ENCODE data around the gene MGAT4C. TPM values are rescaled to one million over a fixed set of nuclear protein-coding genes. Genes with fewer than 3 reads are reported as not detected.
"Not testable (repeated sequence)": the region's sequence is repeated elsewhere in the genome, so short reads cannot be mapped to it uniquely, and the experiment has no call there.

MGAT4C gene
- total RNA-seq, 1 experiment from 2014 or later: 10.3 TPM

GRCh38 chr12:86097161-86097560, 159.0 kb downstream of the MGAT4C start:
- H3K4me3 ChIP-seq (ENCODE audit: low read depth, low read length, poor library complexity, severe bottlenecking): no peak overlapping the region
- no peaks in the 10 kb centered on the region for H3K27me3 ChIP-seq (replicated peaks; ENCODE audit: insufficient read depth, low read depth, low read length, poor library complexity)
- no peaks in the 10 kb centered on the region for H3K9me3 ChIP-seq (ENCODE audit: low read depth, low read length, poor library complexity, severe bottlenecking)
- intact Hi-C loops (cut with micrococcal nuclease; ENCODE audit: unreplicated experiment): loop anchor here (10.0 kb wide), 1 partner anchor 148 kb away; no protein-coding TSS in a partner anchor
- TF ChIP-seq EZH2 (IDR thresholded peaks at IDR 0.05; ENCODE audit: borderline replicate concordance, low read depth, low read length, poor library complexity, severe bottlenecking): no peak
- TF ChIP-seq CTCF (conservative IDR thresholded peaks at IDR 0.05; ENCODE audit: low read depth, low read length): no peak
- H3K27ac ChIP-seq (ENCODE audit: low read depth, low read length, poor library complexity, severe bottlenecking): no peak overlapping the region
- H3K4me1 ChIP-seq (ENCODE audit: insufficient read depth, low read length, poor library complexity, severe bottlenecking): peaks cover 22% of the 10 kb centered on the region
- H3K36me3 ChIP-seq (ENCODE audit: insufficient read depth, low read length, poor library complexity, severe bottlenecking): no peaks in the 10 kb centered on the region
- POLR2A ChIA-PET (ENCODE audit: low non-redundant PET): no interaction called here
- CTCF ChIA-PET: no interaction called here
- BruUV-seq (replicated peaks): no TSS peak
- no peak for DNase-seq (ENCODE audit: low spot score)

- no peak overlapping the region for H3K4me3 ChIP-seq (ENCODE audit: low read depth, low read length, poor library complexity, severe bottlenecking)
- no peaks in the 10 kb centered on the region for H3K9me3 ChIP-seq (ENCODE audit: low read depth, low read length, poor library complexity, severe bottlenecking)
- POLR2A ChIA-PET (ENCODE audit: low non-redundant PET): no interaction called here
- no TSS peak for BruUV-seq (replicated peaks)
- no peaks in the 10 kb centered on the region for H3K27me3 ChIP-seq (replicated peaks; ENCODE audit: insufficient read depth, low read depth, low read length, poor library complexity)
- DNase-seq (ENCODE audit: low spot score): peak; percentile 54
- no peaks in the 10 kb centered on the region for H3K36me3 ChIP-seq (ENCODE audit: insufficient read depth, low read length, poor library complexity, severe bottlenecking)
- intact Hi-C loops (cut with micrococcal nuclease; ENCODE audit: unreplicated experiment): loop anchor here (10.0 kb wide), 1 partner anchor 153 kb away; no protein-coding TSS in a partner anchor
- TF ChIP-seq EZH2 (IDR thresholded peaks at IDR 0.05; ENCODE audit: borderline replicate concordance, low read depth, low read length, poor library complexity, severe bottlenecking): no peak
- TF ChIP-seq CTCF (conservative IDR thresholded peaks at IDR 0.05; ENCODE audit: low read depth, low read length): no peak
- H3K27ac ChIP-seq (ENCODE audit: low read depth, low read length, poor library complexity, severe bottlenecking): peak overlapping the region; percentile 8
- CTCF ChIA-PET: no interaction called here
- peaks cover 34% of the 10 kb centered on the region for H3K4me1 ChIP-seq (ENCODE audit: insufficient read depth, low read length, poor library complexity, severe bottlenecking)
Measured at GRCh38 chr12:86091681-86092080, 164.5 kb downstream of the MGAT4C start.

GRCh38 chr12:86081843-86082242, 174.3 kb downstream of the MGAT4C start:
- peaks cover 33% of the 10 kb centered on the region for H3K4me1 ChIP-seq (ENCODE audit: insufficient read depth, low read length, poor library complexity, severe bottlenecking)
- H3K4me3 ChIP-seq (ENCODE audit: low read depth, low read length, poor library complexity, severe bottlenecking): no peak overlapping the region
- no peaks in the 10 kb centered on the region for H3K9me3 ChIP-seq (ENCODE audit: low read depth, low read length, poor library complexity, severe bottlenecking)
- TF ChIP-seq CTCF (conservative IDR thresholded peaks at IDR 0.05; ENCODE audit: low read depth, low read length) (no peak), EZH2 (IDR thresholded peaks at IDR 0.05; ENCODE audit: borderline replicate concordance, low read depth, low read length, poor library complexity, severe bottlenecking) (no peak)
- no peaks in the 10 kb centered on the region for H3K27me3 ChIP-seq (replicated peaks; ENCODE audit: insufficient read depth, low read depth, low read length, poor library complexity)
- peak overlapping the region; percentile 39 for H3K27ac ChIP-seq (ENCODE audit: low read depth, low read length, poor library complexity, severe bottlenecking)
- ChIA-PET POLR2A (ENCODE audit: low non-redundant PET) (interaction anchor here (1.0 kb wide), 1 partner anchor 13 kb away, joined by 4 read pairs; no protein-coding TSS in a partner anchor), CTCF (no interaction called here)
- peak; percentile 70 for DNase-seq (ENCODE audit: low spot score)
- intact Hi-C loops (cut with micrococcal nuclease; ENCODE audit: unreplicated experiment): no loop called here
- no TSS peak for BruUV-seq (replicated peaks)
- H3K36me3 ChIP-seq (ENCODE audit: insufficient read depth, low read length, poor library complexity, severe bottlenecking): no peaks in the 10 kb centered on the region

GRCh38 chr12:86059052-86059451, 197.1 kb downstream of the MGAT4C start:
- intact Hi-C loops (cut with micrococcal nuclease; ENCODE audit: unreplicated experiment); H3K36me3 ChIP-seq (ENCODE audit: insufficient read depth, low read length, poor library complexity, severe bottlenecking); H3K27me3 ChIP-seq (replicated peaks; ENCODE audit: insufficient read depth, low read depth, low read length, poor library complexity); H3K27ac ChIP-seq (ENCODE audit: low read depth, low read length, poor library complexity, severe bottlenecking); CTCF ChIA-PET; H3K9me3 ChIP-seq (ENCODE audit: low read depth, low read length, poor library complexity, severe bottlenecking); H3K4me1 ChIP-seq (ENCODE audit: insufficient read depth, low read length, poor library complexity, severe bottlenecking); POLR2A ChIA-PET (ENCODE audit: low non-redundant PET); BruUV-seq (replicated peaks); DNase-seq (ENCODE audit: low spot score); H3K4me3 ChIP-seq (ENCODE audit: low read depth, low read length, poor library complexity, severe bottlenecking): not testable (repeated sequence)
